Right forelimb (tissue), 1 donor: ENCODE results near the gene COA8.

Experiments
- DNase-seq: peaks from one replicate; pipeline ENCODE4 v3.0.0-alpha.2; 2018

Gene COA8

GRCh38 chr14:103550451-103551337 is 12.1 kb upstream of the COA8 start:
- DNase-seq: peak; percentile 51

GRCh38 chr14:103551338-103551762 is 11.4 kb upstream of the COA8 start:
- DNase-seq: peak; percentile 60

GRCh38 chr14:103552011-103552845 is 10.5 kb upstream of the COA8 start:
- peak; percentile 75 for DNase-seq

- no peak for DNase-seq
Measured at GRCh38 chr14:103552846-103553210, 9.9 kb upstream of the COA8 start.

- no peak for DNase-seq
Measured at GRCh38 chr14:103555559-103556337, 7.0 kb upstream of the COA8 start.

- no peak for DNase-seq
Measured at GRCh38 chr14:103556946-103557758, 5.6 kb upstream of the COA8 start.

GRCh38 chr14:103558071-103558882 is 4.5 kb upstream of the COA8 start:
- no peak for DNase-seq

- DNase-seq: no peak
Measured at GRCh38 chr14:103559766-103560165, 3.0 kb upstream of the COA8 start.

- DNase-seq: no peak
Measured at GRCh38 chr14:103560691-103561090, 2.1 kb upstream of the COA8 start.

- DNase-seq: peak; percentile 73
Measured at GRCh38 chr14:103561381-103562178, 1.2 kb upstream of the COA8 start.

- peak; percentile 76 for DNase-seq
Measured at GRCh38 chr14:103562179-103562428, 656 bp upstream of the COA8 start.

GRCh38 chr14:103563226-103563620 is 463 bp downstream of the COA8 start:
- DNase-seq: no peak

GRCh38 chr14:103563844-103564505 is 1.2 kb downstream of the COA8 start:
- no peak for DNase-seq

- DNase-seq: no peak
Measured at GRCh38 chr14:103568952-103569351, 6.2 kb downstream of the COA8 start.

- no peak for DNase-seq
Measured at GRCh38 chr14:103569408-103569807, 6.6 kb downstream of the COA8 start.

- no peak for DNase-seq
Measured at GRCh38 chr14:103574104-103574503, 11.3 kb downstream of the COA8 start.

GRCh38 chr14:103574707-103575285 is 12.0 kb downstream of the COA8 start:
- no peak for DNase-seq

- peak; percentile 82 for DNase-seq
Measured at GRCh38 chr14:103576371-103577024, 13.7 kb downstream of the COA8 start.

- no peak for DNase-seq
Measured at GRCh38 chr14:103578401-103579075, 15.8 kb downstream of the COA8 start.
